ENCODE data around the gene IYD. TPM values are rescaled to one million over a fixed set of nuclear protein-coding genes. Genes with fewer than 3 reads are reported as not detected.

IYD gene
- not detected in 2 replicates for total RNA-seq (2014; rRNA removed; shearing (Covaris generic))

GRCh38 chr6:150368762-150369161, at the start of gene IYD:
IYD (plus strand) TSS chr6:150369012; CDS start chr6:150369032, 20 bp downstream.
- Histone ChIP-seq H3K36me3 (no peaks in the 10 kb centered on the region), H3K4me3 (no peak within 1 kb of the TSS), H3K27me3 (no peaks in the 10 kb centered on the region), H3K9me3 (replicated peaks) (no peaks in the 10 kb centered on the region), H3K27ac (no peak within 1 kb of the TSS), H3K4me1 (peaks cover 10% of the 10 kb centered on the region)
- no peak for DNase-seq

GRCh38 chr6:150319924-150320323, 48.9 kb upstream of the IYD start:
- Histone ChIP-seq H3K4me1 (no peaks in the 10 kb centered on the region), H3K27me3 (peaks cover 25% of the 10 kb centered on the region; the same call in 1 of the 2 replicates), H3K27ac (no peak overlapping the region), H3K9me3 (replicated peaks) (no peaks in the 10 kb centered on the region), H3K4me3 (no peak overlapping the region), H3K36me3 (no peaks in the 10 kb centered on the region)
- no peak for DNase-seq

- H3K9me3 ChIP-seq (replicated peaks) = no peaks in the 10 kb centered on the region
- DNase-seq = peak in 1 of 2 experiments; percentile 52
- no peak overlapping the region for H3K4me3 ChIP-seq
- H3K36me3 ChIP-seq = no peaks in the 10 kb centered on the region
- no peaks in the 10 kb centered on the region for H3K4me1 ChIP-seq
- H3K27me3 ChIP-seq = peaks cover 25% of the 10 kb centered on the region; the same call in 1 of the 2 replicates
- H3K27ac ChIP-seq = no peak overlapping the region
Measured at GRCh38 chr6:150320442-150320841, 48.4 kb upstream of the IYD start.

- DNase-seq = peak in 1 of 2 experiments; percentile 20
- H3K27me3 ChIP-seq = peaks cover 25% of the 10 kb centered on the region; the same call in 1 of the 2 replicates
- H3K4me1 ChIP-seq = no peaks in the 10 kb centered on the region
- H3K36me3 ChIP-seq = no peaks in the 10 kb centered on the region
- no peak overlapping the region for H3K27ac ChIP-seq
- no peak overlapping the region for H3K4me3 ChIP-seq
- no peaks in the 10 kb centered on the region for H3K9me3 ChIP-seq (replicated peaks)
Measured at GRCh38 chr6:150322466-150322871, 46.3 kb upstream of the IYD start.

GRCh38 chr6:150323205-150323604, 45.6 kb upstream of the IYD start:
- H3K36me3 ChIP-seq = no peaks in the 10 kb centered on the region
- no peaks in the 10 kb centered on the region for H3K9me3 ChIP-seq (replicated peaks)
- no peak for DNase-seq
- H3K4me3 ChIP-seq = no peak overlapping the region
- H3K27me3 ChIP-seq = peaks cover 25% of the 10 kb centered on the region; the same call in 1 of the 2 replicates
- no peak overlapping the region for H3K27ac ChIP-seq
- H3K4me1 ChIP-seq = no peaks in the 10 kb centered on the region

- no peak for DNase-seq
- Histone ChIP-seq H3K36me3 (no peaks in the 10 kb centered on the region), H3K4me1 (no peaks in the 10 kb centered on the region), H3K4me3 (no peak overlapping the region), H3K27ac (no peak overlapping the region), H3K9me3 (replicated peaks) (no peaks in the 10 kb centered on the region), H3K27me3 (peaks cover 25% of the 10 kb centered on the region; the same call in 1 of the 2 replicates)
Measured at GRCh38 chr6:150324044-150324443, 44.8 kb upstream of the IYD start.

DNA sequence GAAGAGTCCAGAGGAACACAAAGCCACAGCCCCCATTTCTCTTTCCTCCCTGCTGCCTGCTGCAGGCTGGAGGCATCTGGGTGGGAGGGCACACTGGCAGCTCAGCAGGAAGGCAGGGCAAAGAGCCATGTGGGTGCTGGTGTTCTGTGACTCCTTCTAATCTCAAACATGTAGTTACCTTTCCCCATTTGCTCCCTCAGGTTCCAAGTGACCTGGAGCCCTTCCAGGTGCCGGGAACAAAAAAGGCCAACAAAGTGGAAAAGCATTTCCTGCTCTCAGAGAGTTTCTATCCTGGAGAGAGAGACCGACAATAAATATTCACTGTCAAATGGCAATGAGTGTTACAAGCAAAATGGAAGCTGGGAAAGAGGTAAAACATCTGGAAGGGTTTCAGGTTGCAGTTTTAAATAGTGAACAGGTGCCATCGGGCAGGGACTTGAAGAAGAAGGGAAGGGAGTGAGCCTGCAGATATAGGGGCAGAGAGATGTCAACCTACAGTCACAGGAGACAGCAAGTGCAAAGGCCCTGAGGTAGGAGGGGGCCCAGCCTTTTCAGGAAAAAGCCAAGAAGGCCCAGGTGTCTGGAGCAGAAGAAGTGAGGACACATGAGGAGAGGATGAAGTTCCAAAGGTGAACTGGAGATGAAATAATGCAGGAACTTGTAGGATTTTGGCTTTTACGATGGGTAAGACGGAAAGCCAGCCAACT, 43.6 kb upstream of the IYD start:
- Histone ChIP-seq H3K27me3 (peaks cover 25% of the 10 kb centered on the region; the same call in 1 of the 2 replicates), H3K36me3 (no peaks in the 10 kb centered on the region), H3K27ac (no peak overlapping the region), H3K9me3 (replicated peaks) (no peaks in the 10 kb centered on the region), H3K4me1 (no peaks in the 10 kb centered on the region), H3K4me3 (no peak overlapping the region)
- DNase-seq = no peak

DNA sequence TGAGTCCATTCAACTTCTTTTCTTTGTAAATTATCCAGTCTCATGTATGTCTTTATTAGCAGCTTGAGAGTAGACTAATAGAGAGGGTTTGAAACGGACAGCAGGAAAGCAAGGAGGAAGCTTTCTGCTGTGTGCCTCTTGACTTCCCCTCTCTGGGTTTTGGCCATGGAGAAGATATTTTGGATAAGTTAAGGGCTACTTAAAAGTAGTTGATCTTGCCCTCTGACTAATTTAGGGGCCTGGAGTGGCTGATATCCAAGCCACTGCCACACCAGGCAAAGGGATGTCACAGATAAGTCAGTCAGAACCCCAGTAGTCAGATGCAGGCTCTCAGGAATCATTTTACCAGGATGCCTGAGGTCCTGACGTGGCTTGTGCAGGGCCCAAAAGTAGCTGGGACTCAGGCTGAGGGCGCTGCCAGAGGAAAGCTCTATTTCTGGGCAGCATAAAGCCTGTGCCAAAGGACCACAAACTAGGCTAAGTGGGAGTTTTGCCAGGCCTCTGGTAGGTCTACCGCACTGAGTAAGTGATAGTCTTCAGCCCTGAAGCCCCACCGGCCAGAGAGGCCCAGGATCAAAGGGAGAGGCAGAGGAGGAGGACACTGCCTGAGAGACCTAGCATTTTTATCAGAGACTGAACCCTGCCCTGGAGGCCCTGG, 41.6 kb upstream of the IYD start:
- Histone ChIP-seq H3K27ac (no peak overlapping the region), H3K4me3 (no peak overlapping the region), H3K4me1 (no peaks in the 10 kb centered on the region), H3K9me3 (replicated peaks) (no peaks in the 10 kb centered on the region), H3K36me3 (no peaks in the 10 kb centered on the region), H3K27me3 (peaks cover 20% of the 10 kb centered on the region; the same call in 1 of the 2 replicates)
- no peak for DNase-seq

GRCh38 chr6:150328744-150329405, 39.9 kb upstream of the IYD start:
- DNase-seq = no peak
- peaks cover 3% of the 10 kb centered on the region; the same call in 1 of the 2 replicates for H3K27me3 ChIP-seq
- H3K9me3 ChIP-seq (replicated peaks) = no peaks in the 10 kb centered on the region

DNA sequence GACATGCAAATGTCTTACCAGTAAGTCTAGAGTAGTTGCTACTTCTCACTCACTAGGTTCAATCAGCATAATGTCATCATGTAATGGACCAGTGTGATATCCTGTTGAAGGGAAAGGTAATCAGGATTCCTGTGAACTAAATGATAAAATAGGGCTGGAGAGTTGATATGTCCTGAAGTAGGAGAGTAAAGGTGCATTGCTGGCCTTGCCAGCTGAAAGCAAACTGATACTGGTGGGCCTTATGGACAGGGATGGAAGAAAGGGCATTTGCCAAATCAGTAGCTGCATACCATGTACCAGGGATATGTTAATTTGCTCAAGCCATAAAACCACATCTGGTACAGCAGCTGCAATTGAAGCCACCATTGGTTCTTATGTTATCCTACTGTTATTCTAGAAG, 37.5 kb upstream of the IYD start:
- no peaks in the 10 kb centered on the region for H3K27me3 ChIP-seq
- no peaks in the 10 kb centered on the region for H3K4me1 ChIP-seq
- no peak overlapping the region for H3K27ac ChIP-seq
- no peak overlapping the region for H3K4me3 ChIP-seq
- no peaks in the 10 kb centered on the region for H3K36me3 ChIP-seq
- DNase-seq = peak in 1 of 2 experiments; percentile 43
- no peaks in the 10 kb centered on the region for H3K9me3 ChIP-seq (replicated peaks)

More at GRCh38 chr6:150328744-150329405, 39.9 kb upstream of the IYD start:
- H3K36me3 ChIP-seq = no peaks in the 10 kb centered on the region
- no peak overlapping the region for H3K27ac ChIP-seq
- no peaks in the 10 kb centered on the region for H3K4me1 ChIP-seq
- no peak overlapping the region for H3K4me3 ChIP-seq

- no peaks in the 10 kb centered on the region for H3K36me3 ChIP-seq
- no peaks in the 10 kb centered on the region for H3K4me1 ChIP-seq
- H3K4me3 ChIP-seq = no peak overlapping the region
- H3K27me3 ChIP-seq = no peaks in the 10 kb centered on the region
- DNase-seq = no peak
- H3K9me3 ChIP-seq (replicated peaks) = no peaks in the 10 kb centered on the region
- no peak overlapping the region for H3K27ac ChIP-seq
Measured at GRCh38 chr6:150332939-150333584, 35.8 kb upstream of the IYD start.

DNA sequence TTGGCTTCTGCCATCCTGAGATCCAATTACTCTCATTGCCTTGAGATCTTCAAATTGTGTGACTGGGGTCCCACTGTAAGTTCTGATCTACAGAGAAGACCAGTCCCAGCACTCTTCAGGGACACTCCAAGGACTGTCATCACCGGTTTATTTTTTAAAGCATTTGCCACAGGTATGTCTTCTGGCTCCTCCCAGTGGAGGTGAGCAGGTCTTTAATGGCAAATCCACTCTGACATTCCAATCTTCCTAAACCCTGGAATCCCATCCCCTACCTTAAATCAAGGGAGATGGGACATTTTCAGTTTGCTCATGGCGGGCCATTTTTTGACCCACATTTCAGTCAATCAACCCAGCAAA, 35.2 kb upstream of the IYD start:
- Histone ChIP-seq H3K4me3 (no peak overlapping the region), H3K27ac (no peak overlapping the region), H3K4me1 (no peaks in the 10 kb centered on the region), H3K36me3 (no peaks in the 10 kb centered on the region), H3K27me3 (no peaks in the 10 kb centered on the region), H3K9me3 (replicated peaks) (no peaks in the 10 kb centered on the region)
- DNase-seq = no peak

GRCh38 chr6:150334790-150335783, 33.7 kb upstream of the IYD start:
- Histone ChIP-seq H3K27me3 (peaks cover 2% of the 10 kb centered on the region; the same call in 1 of the 2 replicates), H3K9me3 (replicated peaks) (no peaks in the 10 kb centered on the region)
- DNase-seq = peak; percentile 52 to 81

DNA sequence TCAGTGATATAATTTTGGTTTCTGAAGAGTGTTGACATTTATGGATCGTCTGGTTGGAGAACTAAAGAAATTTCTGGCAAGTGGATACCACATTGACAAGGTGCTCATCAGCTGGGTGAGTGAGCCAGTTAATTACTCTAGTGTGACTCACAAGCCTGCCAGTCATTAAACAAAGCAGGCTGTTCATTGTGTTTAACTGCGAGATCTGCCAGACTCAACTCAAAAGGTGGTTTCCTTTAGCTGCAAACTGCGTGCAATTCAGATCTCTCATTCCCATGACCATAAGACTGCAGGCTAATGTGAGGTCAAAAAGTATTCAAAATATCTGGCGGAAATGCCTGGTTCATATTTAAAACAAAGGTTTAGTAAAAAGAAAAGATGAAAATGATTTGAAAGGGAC, 32.5 kb upstream of the IYD start:
- no peak for DNase-seq

More at GRCh38 chr6:150334790-150335783, 33.7 kb upstream of the IYD start:
- no peak overlapping the region for H3K27ac ChIP-seq
- no peaks in the 10 kb centered on the region for H3K36me3 ChIP-seq
- no peaks in the 10 kb centered on the region for H3K4me1 ChIP-seq
- no peak overlapping the region for H3K4me3 ChIP-seq

More for the DNA sequence above, 32.5 kb upstream of the IYD start:
- H3K4me1 ChIP-seq = no peaks in the 10 kb centered on the region
- no peak overlapping the region for H3K4me3 ChIP-seq
- H3K9me3 ChIP-seq (replicated peaks) = no peaks in the 10 kb centered on the region
- no peak overlapping the region for H3K27ac ChIP-seq
- no peaks in the 10 kb centered on the region for H3K36me3 ChIP-seq
- H3K27me3 ChIP-seq = peaks cover 5% of the 10 kb centered on the region; the same call in 1 of the 2 replicates
